HUDEP-2 (cell line): Measurements from ENCODE around the gene KLHL20.
"Not testable (repeated sequence)": the region's sequence is repeated elsewhere in the genome, so short reads cannot be mapped to it uniquely, and the experiment has no call there.

Source experiments
- DNase-seq, 76 experiments: peaks; one replicate each; lab custom pipeline; 2025; ENCODE audit not compliant: unreplicated experiment in 76 of 76; lab: John Stamatoyannopoulos, UW

KLHL20 gene

GRCh38 chr1:173714759-173715537 is at the start of gene KLHL20:
Gene KLHL20, plus strand, starts transcription at chr1:173714981. Its CDS starts 1,063 bp downstream, at chr1:173716044.
- DNase-seq: peak; percentile 30 to 94 (median 83)

GRCh38 chr1:173666646-173667045 is 48.1 kb upstream of the KLHL20 start:
- DNase-seq: no peak

- peak in 7 of 76 experiments; percentile 3 to 39 (median 29) for DNase-seq
These were observed 45.3 kb upstream of the KLHL20 start, which contains the start of gene ANKRD45 for GRCh38 chr1:173669491-173669941. Gene ANKRD45, minus strand, starts transcription at chr1:173669851. Its CDS starts 10,433 bp downstream, at chr1:173659418.

GRCh38 chr1:173674496-173674895 is 40.3 kb upstream of the KLHL20 start:
- peak in 1 of 76 experiments; percentile 22 for DNase-seq

- DNase-seq: not testable (repeated sequence)
These were observed 34.6 kb upstream of the KLHL20 start for GRCh38 chr1:173680152-173680551.

GRCh38 chr1:173682184-173682583 is 32.6 kb upstream of the KLHL20 start:
- no peak for DNase-seq

GRCh38 chr1:173683838-173684237 is 30.9 kb upstream of the KLHL20 start:
- peak in 3 of 76 experiments; percentile 5 to 13 (median 7) for DNase-seq

GRCh38 chr1:173685121-173685520 is 29.7 kb upstream of the KLHL20 start:
- DNase-seq: not testable (repeated sequence)

- DNase-seq: no peak
These were observed 26.5 kb upstream of the KLHL20 start for GRCh38 chr1:173688300-173688699.

- no peak for DNase-seq
These were observed 21.5 kb upstream of the KLHL20 start for GRCh38 chr1:173693238-173693637.

- not testable (repeated sequence) for DNase-seq
These were observed 13.5 kb upstream of the KLHL20 start for GRCh38 chr1:173701299-173701698.

GRCh38 chr1:173702736-173703135 is 12.0 kb upstream of the KLHL20 start:
- no peak for DNase-seq

- no peak for DNase-seq
These were observed 9.7 kb upstream of the KLHL20 start for GRCh38 chr1:173705117-173705516.

GRCh38 chr1:173708787-173709186 is 6.0 kb upstream of the KLHL20 start:
- DNase-seq: no peak

GRCh38 chr1:173714441-173714758 is 381 bp upstream of the KLHL20 start:
- DNase-seq: peak in 1 of 76 experiments; percentile 10

- peak in 4 of 76 experiments; percentile 31 to 50 (median 40) for DNase-seq
These were observed 710 bp downstream of the KLHL20 start for GRCh38 chr1:173715538-173715844.

GRCh38 chr1:173717238-173717637 is 2.5 kb downstream of the KLHL20 start:
- DNase-seq: no peak

GRCh38 chr1:173731331-173731730 is 16.6 kb downstream of the KLHL20 start:
- DNase-seq: not testable (repeated sequence)

- no peak for DNase-seq
These were observed 19.1 kb downstream of the KLHL20 start for GRCh38 chr1:173733912-173734311.

GRCh38 chr1:173736104-173736503 is 21.3 kb downstream of the KLHL20 start:
- not testable (repeated sequence) for DNase-seq

- no peak for DNase-seq
These were observed 27.6 kb downstream of the KLHL20 start for GRCh38 chr1:173742203-173742886.

GRCh38 chr1:173744651-173745050 is 29.9 kb downstream of the KLHL20 start:
- no peak for DNase-seq
